Hematopoietic multipotent progenitor cell (in vitro differentiated cells): Measurements from ENCODE around the gene KRTAP20-4. TPM values are rescaled to one million over a fixed set of nuclear protein-coding genes. Genes with fewer than 3 reads are reported as not detected.

Source experiments
- DNase-seq, 3 donors: peaks; one replicate each; pipeline ENCODE4 v3.0.0-alpha.2; 2011 to 2015; ENCODE audit warnings: low read depth in 2 of 3, low spot score in 2 of 3
- small RNA-seq: library from RNA; depleted of rRNA; stranded (forward); fragments of <200 nt; gene quantifications from one replicate; pipeline ENCODE3, GENCODE V24; 2012
- total RNA-seq: library from RNA; depleted of rRNA; stranded (reverse); fragments of >200 nt; gene quantifications from one replicate; pipeline ENCODE4 v1.2.3, GENCODE V29; 2012

Gene KRTAP20-4
- total RNA-seq, 1 donor, result not detected

GRCh38 chr21:30646904-30647414, 26.5 kb downstream of the KRTAP20-4 start:
- DNase-seq, result no peak

- no peak for DNase-seq
Observed at GRCh38 chr21:30652891-30653290, 32.5 kb downstream of the KRTAP20-4 start.

GRCh38 chr21:30668776-30669175, 48.3 kb downstream of the KRTAP20-4 start:
- DNase-seq, result no peak

Small RNA genes within 50 kb of the gene (small RNA-seq; reads per million reads assigned to genes)
- gene KRTAP20-1 (not detected), gene KRTAP20-3 (not detected), gene KRTAP20-4 (not detected), gene KRTAP22-1 (not detected), gene KRTAP22-2 (not detected)

Other genes starting within 250 kb of the KRTAP20-4 start
- not detected for gene KRTAP13-2, start 248.4 kb upstream of the KRTAP20-4 start, total RNA-seq
- 0.27 TPM for gene KRTAP13-1, start 224.6 kb upstream of the KRTAP20-4 start, total RNA-seq
- not detected for gene KRTAP13-3, start 194.7 kb upstream of the KRTAP20-4 start, total RNA-seq
- not detected for gene KRTAP13-4, start 190.4 kb upstream of the KRTAP20-4 start, total RNA-seq
- not detected for gene KRTAP15-1, start 180.4 kb upstream of the KRTAP20-4 start, total RNA-seq
- gene KRTAP19-1, start 140.3 kb upstream of the KRTAP20-4 start, total RNA-seq, result not detected
- gene KRTAP19-2, start 133.2 kb upstream of the KRTAP20-4 start, total RNA-seq, result not detected
- not detected for gene KRTAP19-3, start 128.6 kb upstream of the KRTAP20-4 start, total RNA-seq
- gene KRTAP19-4, start 123.5 kb upstream of the KRTAP20-4 start, total RNA-seq, result not detected
- not detected for gene KRTAP19-5, start 118.5 kb upstream of the KRTAP20-4 start, total RNA-seq
- not detected for gene KRTAP19-6, start 78.8 kb upstream of the KRTAP20-4 start, total RNA-seq
- gene KRTAP19-7, start 59.3 kb upstream of the KRTAP20-4 start, total RNA-seq, result not detected
- not detected for gene KRTAP22-2, start 30.2 kb upstream of the KRTAP20-4 start, total RNA-seq
- gene KRTAP6-3, start 28.2 kb upstream of the KRTAP20-4 start, total RNA-seq, result not detected
- not detected for gene KRTAP6-2, start 21.7 kb upstream of the KRTAP20-4 start, total RNA-seq
- not detected for gene KRTAP22-1, start 19.5 kb upstream of the KRTAP20-4 start, total RNA-seq
- gene KRTAP6-1, start 6.7 kb upstream of the KRTAP20-4 start, total RNA-seq, result not detected
- gene KRTAP20-1, start 4.2 kb upstream of the KRTAP20-4 start, total RNA-seq, result not detected
- not detected for gene KRTAP20-2, start 14.6 kb downstream of the KRTAP20-4 start, total RNA-seq
- not detected for gene KRTAP20-3, start 22.2 kb downstream of the KRTAP20-4 start, total RNA-seq
- not detected for gene KRTAP21-3, start 98.2 kb downstream of the KRTAP20-4 start, total RNA-seq
- not detected for gene KRTAP21-2, start 126.6 kb downstream of the KRTAP20-4 start, total RNA-seq
- not detected for gene KRTAP21-1, start 134.8 kb downstream of the KRTAP20-4 start, total RNA-seq
- not detected for gene KRTAP8-1, start 192.6 kb downstream of the KRTAP20-4 start, total RNA-seq
- gene KRTAP7-1, start 209.1 kb downstream of the KRTAP20-4 start, total RNA-seq, result not detected